ENCODE measurements around the gene FUCA2. TPM values are rescaled to one million over a fixed set of nuclear protein-coding genes. Genes with fewer than 3 reads are reported as not detected.

FUCA2 gene
- 10 to 100 TPM; 10.4 to 14.0 TPM for total RNA-seq

GRCh38 chr6:143510991-143511891 is at the start of gene FUCA2:
FUCA2 (minus strand) TSS chr6:143511720; CDS start chr6:143511634, 86 bp downstream.
- peaks cover 32% of the 10 kb centered on the region for H3K4me1 Mint-ChIP-seq (ENCODE audit: low read depth)
- H3K27ac Mint-ChIP-seq, result peak within 1 kb of the TSS; percentile 99
- peak; percentile 67 to 74 for DNase-seq

GRCh38 chr6:143561105-143561704 is 49.7 kb upstream of the FUCA2 start:
- Mint-ChIP-seq H3K4me1 (ENCODE audit: low read depth) (peaks cover 33% of the 10 kb centered on the region), H3K27ac (no peak overlapping the region), H3K36me3 (ENCODE audit: insufficient read depth in 2 of 2) (peaks cover 0 to 3% of the 10 kb centered on the region in 2 donors), H3K9me3 (no peaks in the 10 kb centered on the region), H3K27me3 (ENCODE audit: low read depth) (no peaks in the 10 kb centered on the region), H3K4me3 (peak overlapping the region in 1 of 2 donors; percentile 19)
- DNase-seq, result no peak
- ATAC-seq (replicated peaks in 1 of 2), result peak in 1 of 2 donors; percentile 70

More at GRCh38 chr6:143510991-143511891, at the start of gene FUCA2:
- H3K36me3 Mint-ChIP-seq (ENCODE audit: insufficient read depth in 2 of 2), result peaks cover 2 to 3% of the 10 kb centered on the region in 2 donors
- H3K27me3 Mint-ChIP-seq (ENCODE audit: low read depth), result no peaks in the 10 kb centered on the region
- peak; percentile 82 to 85 for ATAC-seq (replicated peaks in 1 of 2)
- no peaks in the 10 kb centered on the region for H3K9me3 Mint-ChIP-seq
- peak within 1 kb of the TSS; percentile 92 to 98 for H3K4me3 Mint-ChIP-seq

GRCh38 chr6:143559051-143559660 is 47.6 kb upstream of the FUCA2 start:
- H3K4me3 Mint-ChIP-seq, result no peak overlapping the region
- peaks cover 53% of the 10 kb centered on the region for H3K4me1 Mint-ChIP-seq (ENCODE audit: low read depth)
- no peaks in the 10 kb centered on the region for H3K9me3 Mint-ChIP-seq
- DNase-seq (no peak), ATAC-seq (replicated peaks in 1 of 2) (no peak)
- H3K27me3 Mint-ChIP-seq (ENCODE audit: low read depth), result no peaks in the 10 kb centered on the region
- peaks cover 0 to 3% of the 10 kb centered on the region in 2 donors for H3K36me3 Mint-ChIP-seq (ENCODE audit: insufficient read depth in 2 of 2)
- no peak overlapping the region for H3K27ac Mint-ChIP-seq

GRCh38 chr6:143556529-143556928 is 45.0 kb upstream of the FUCA2 start:
- Mint-ChIP-seq H3K4me3 (peak overlapping the region in 1 of 2 donors; percentile 19), H3K27ac (no peak overlapping the region), H3K27me3 (ENCODE audit: low read depth) (no peaks in the 10 kb centered on the region), H3K4me1 (ENCODE audit: low read depth) (peaks cover 71% of the 10 kb centered on the region), H3K9me3 (no peaks in the 10 kb centered on the region), H3K36me3 (ENCODE audit: insufficient read depth in 2 of 2) (peaks cover 0 to 3% of the 10 kb centered on the region in 2 donors)
- ATAC-seq (replicated peaks in 1 of 2) (no peak), DNase-seq (no peak)

GRCh38 chr6:143555582-143555981 is 44.1 kb upstream of the FUCA2 start:
- H3K27ac Mint-ChIP-seq, result peak overlapping the region; percentile 97
- no peak for DNase-seq
- peaks cover 71% of the 10 kb centered on the region for H3K4me1 Mint-ChIP-seq (ENCODE audit: low read depth)
- H3K36me3 Mint-ChIP-seq (ENCODE audit: insufficient read depth in 2 of 2), result peaks cover 0 to 3% of the 10 kb centered on the region in 2 donors
- H3K27me3 Mint-ChIP-seq (ENCODE audit: low read depth), result no peaks in the 10 kb centered on the region
- no peaks in the 10 kb centered on the region for H3K9me3 Mint-ChIP-seq
- peak overlapping the region; percentile 70 to 96 for H3K4me3 Mint-ChIP-seq
- peak in 1 of 2 donors; percentile 26 for ATAC-seq (replicated peaks in 1 of 2)

- DNase-seq (no peak), ATAC-seq (replicated peaks in 1 of 2) (peak; percentile 37 to 43)
- H3K27me3 Mint-ChIP-seq (ENCODE audit: low read depth), result no peaks in the 10 kb centered on the region
- peak overlapping the region; percentile 97 for H3K27ac Mint-ChIP-seq
- H3K4me3 Mint-ChIP-seq, result peak overlapping the region; percentile 70 to 96
- peaks cover 0 to 3% of the 10 kb centered on the region in 2 donors for H3K36me3 Mint-ChIP-seq (ENCODE audit: insufficient read depth in 2 of 2)
- no peaks in the 10 kb centered on the region for H3K9me3 Mint-ChIP-seq
- H3K4me1 Mint-ChIP-seq (ENCODE audit: low read depth), result peaks cover 72% of the 10 kb centered on the region
These were observed 43.6 kb upstream of the FUCA2 start for GRCh38 chr6:143555071-143555492.

- H3K4me3 Mint-ChIP-seq, result peak overlapping the region; percentile 70 to 96
These were observed 41.8 kb upstream of the FUCA2 start for GRCh38 chr6:143553337-143553736.

GRCh38 chr6:143549949-143550268 is 38.4 kb upstream of the FUCA2 start:
- no peak for DNase-seq
- H3K9me3 Mint-ChIP-seq, result no peaks in the 10 kb centered on the region
- H3K27ac Mint-ChIP-seq, result no peak overlapping the region
- H3K4me3 Mint-ChIP-seq, result peak overlapping the region in 1 of 2 donors; percentile 37
- peaks cover 81% of the 10 kb centered on the region for H3K4me1 Mint-ChIP-seq (ENCODE audit: low read depth)
- no peaks in the 10 kb centered on the region for H3K27me3 Mint-ChIP-seq (ENCODE audit: low read depth)
- no peaks in the 10 kb centered on the region for H3K36me3 Mint-ChIP-seq (ENCODE audit: insufficient read depth in 2 of 2)
- peak; percentile 35 to 39 for ATAC-seq (replicated peaks in 1 of 2)

More at GRCh38 chr6:143553337-143553736, 41.8 kb upstream of the FUCA2 start:
- Mint-ChIP-seq H3K9me3 (no peaks in the 10 kb centered on the region), H3K36me3 (ENCODE audit: insufficient read depth in 2 of 2) (peaks cover 0 to 3% of the 10 kb centered on the region in 2 donors), H3K27me3 (ENCODE audit: low read depth) (no peaks in the 10 kb centered on the region), H3K4me1 (ENCODE audit: low read depth) (peaks cover 81% of the 10 kb centered on the region), H3K27ac (peak overlapping the region; percentile 8)
- DNase-seq, result no peak
- no peak for ATAC-seq (replicated peaks in 1 of 2)

- ATAC-seq (replicated peaks in 1 of 2), result peak; percentile 75 to 78
- H3K27ac Mint-ChIP-seq, result peak overlapping the region; percentile 25
- no peaks in the 10 kb centered on the region for H3K36me3 Mint-ChIP-seq (ENCODE audit: insufficient read depth in 2 of 2)
- H3K27me3 Mint-ChIP-seq (ENCODE audit: low read depth), result no peaks in the 10 kb centered on the region
- H3K9me3 Mint-ChIP-seq, result no peaks in the 10 kb centered on the region
- peaks cover 81% of the 10 kb centered on the region for H3K4me1 Mint-ChIP-seq (ENCODE audit: low read depth)
- peak overlapping the region; percentile 11 to 37 for H3K4me3 Mint-ChIP-seq
- peak; percentile 53 to 65 for DNase-seq
These were observed 37.9 kb upstream of the FUCA2 start for GRCh38 chr6:143549221-143549948.

- DNase-seq, result no peak
- no peaks in the 10 kb centered on the region for H3K27me3 Mint-ChIP-seq (ENCODE audit: low read depth)
- H3K9me3 Mint-ChIP-seq, result no peaks in the 10 kb centered on the region
- H3K4me1 Mint-ChIP-seq (ENCODE audit: low read depth), result peaks cover 79% of the 10 kb centered on the region
- H3K4me3 Mint-ChIP-seq, result peak overlapping the region in 1 of 2 donors; percentile 61
- H3K36me3 Mint-ChIP-seq (ENCODE audit: insufficient read depth in 2 of 2), result peaks cover 0 to 2% of the 10 kb centered on the region in 2 donors
- peak overlapping the region; percentile 84 for H3K27ac Mint-ChIP-seq
- no peak for ATAC-seq (replicated peaks in 1 of 2)
These were observed 35.1 kb upstream of the FUCA2 start for GRCh38 chr6:143546599-143546998.

- H3K27me3 Mint-ChIP-seq (ENCODE audit: low read depth), result no peaks in the 10 kb centered on the region
These were observed 34.5 kb upstream of the FUCA2 start for GRCh38 chr6:143545976-143546547.

GRCh38 chr6:143545165-143545564 is 33.6 kb upstream of the FUCA2 start:
- DNase-seq, result no peak
- peaks cover 0 to 2% of the 10 kb centered on the region in 2 donors for H3K36me3 Mint-ChIP-seq (ENCODE audit: insufficient read depth in 2 of 2)
- no peaks in the 10 kb centered on the region for H3K9me3 Mint-ChIP-seq
- no peaks in the 10 kb centered on the region for H3K27me3 Mint-ChIP-seq (ENCODE audit: low read depth)
- peaks cover 70% of the 10 kb centered on the region for H3K4me1 Mint-ChIP-seq (ENCODE audit: low read depth)
- no peak for ATAC-seq (replicated peaks in 1 of 2)
- H3K27ac Mint-ChIP-seq, result peak overlapping the region; percentile 61
- peak overlapping the region; percentile 61 to 66 for H3K4me3 Mint-ChIP-seq

More at GRCh38 chr6:143545976-143546547, 34.5 kb upstream of the FUCA2 start:
- ATAC-seq (replicated peaks in 1 of 2) (peak; percentile 61 to 68), DNase-seq (no peak)
- H3K27ac Mint-ChIP-seq, result peak overlapping the region; percentile 84
- H3K36me3 Mint-ChIP-seq (ENCODE audit: insufficient read depth in 2 of 2), result peaks cover 0 to 2% of the 10 kb centered on the region in 2 donors
- no peaks in the 10 kb centered on the region for H3K9me3 Mint-ChIP-seq
- peak overlapping the region; percentile 61 to 66 for H3K4me3 Mint-ChIP-seq
- peaks cover 75% of the 10 kb centered on the region for H3K4me1 Mint-ChIP-seq (ENCODE audit: low read depth)

All from activated T-cell treated with anti-CD3 and anti-CD28 coated beads, Interleukin-2, amount 50 U/mL, for 72 hours (primary cell).